Activated naive CD4-positive, alpha-beta T cell treated with anti-CD3 and anti-CD28 coated beads for 36 hours (primary cell): ENCODE results near the gene DPF3. TPM values are rescaled to one million over a fixed set of nuclear protein-coding genes. Genes with fewer than 3 reads are reported as not detected.

Source experiments
- CTCF ChIA-PET: fragments of 350-600 bp; sonication (Branson Sonifier 250); formaldehyde crosslinking; loops from one replicate; lab custom pipeline; 2021; ENCODE audit warnings: antibody characterized with exemption; lab: Charles Lee
- DNase-seq: peaks from one replicate; pipeline ENCODE4 v3.0.0-alpha.2; 2020
- H3K27ac Mint-ChIP-seq: one replicate; pipeline ENCODE4 v1.8.0; 2021; ENCODE audit warnings: mild to moderate bottlenecking, mixed read lengths
- H3K27me3 Mint-ChIP-seq: one replicate; pipeline ENCODE4 v1.8.0; 2021; ENCODE audit warnings: low read depth, mixed read lengths
- H3K36me3 Mint-ChIP-seq: one replicate; pipeline ENCODE4 v1.8.0; 2021; ENCODE audit warnings: low read depth, mixed read lengths
- H3K4me1 Mint-ChIP-seq: one replicate; pipeline ENCODE4 v1.8.0; 2021; ENCODE audit warnings: low read depth, mixed read lengths
- H3K4me3 Mint-ChIP-seq: one replicate; pipeline ENCODE4 v1.8.0; 2021; ENCODE audit warnings: mild to moderate bottlenecking, moderate library complexity, mixed read lengths
- H3K9me3 Mint-ChIP-seq: one replicate; pipeline ENCODE4 v1.8.0; 2021; ENCODE audit warnings: mixed read lengths
- intact Hi-C: fragments of 100-400 bp; cut with micrococcal nuclease; formaldehyde crosslinking; loops from one replicate; pipeline ENCODE4 v1.15.1; 2023
- total RNA-seq, 2 experiments: library from RNA; stranded (reverse); gene quantifications; one replicate each; pipeline ENCODE4 v1.2.3, GENCODE V29; 2021

DPF3 gene
- total RNA-seq, 2 experiments from 2014 or later = 0.29 to 0.47 TPM

GRCh38 chr14:72828604-72829003 lies 65.3 kb downstream of the DPF3 start:
- Mint-ChIP-seq H3K4me3 (no peak overlapping the region), H3K27me3 (peaks cover 3% of the 10 kb centered on the region), H3K27ac (no peak overlapping the region), H3K9me3 (no peaks in the 10 kb centered on the region), H3K4me1 (no peaks in the 10 kb centered on the region), H3K36me3 (no peaks in the 10 kb centered on the region)
- intact Hi-C loops = no loop called here
- CTCF ChIA-PET = interaction anchor here (0.6 kb wide), 1 partner anchor 771 kb away, joined by 3 read pairs; no protein-coding TSS in a partner anchor
- DNase-seq = no peak

GRCh38 chr14:72826039-72826438 lies 67.9 kb downstream of the DPF3 start:
- CTCF ChIA-PET = no interaction called here
- H3K27me3 Mint-ChIP-seq = peaks cover 3% of the 10 kb centered on the region
- DNase-seq = no peak
- no peak overlapping the region for H3K27ac Mint-ChIP-seq
- no peaks in the 10 kb centered on the region for H3K4me1 Mint-ChIP-seq
- no peaks in the 10 kb centered on the region for H3K9me3 Mint-ChIP-seq
- H3K4me3 Mint-ChIP-seq = no peak overlapping the region
- no peaks in the 10 kb centered on the region for H3K36me3 Mint-ChIP-seq
- intact Hi-C loops = no loop called here

GRCh38 chr14:72825486-72825885 lies 68.4 kb downstream of the DPF3 start:
- DNase-seq = no peak
- intact Hi-C loops = no loop called here
- Mint-ChIP-seq H3K4me3 (no peak overlapping the region), H3K9me3 (no peaks in the 10 kb centered on the region), H3K36me3 (no peaks in the 10 kb centered on the region), H3K27me3 (peaks cover 3% of the 10 kb centered on the region), H3K4me1 (no peaks in the 10 kb centered on the region), H3K27ac (no peak overlapping the region)
- CTCF ChIA-PET = no interaction called here

- CTCF ChIA-PET = no interaction called here
- Mint-ChIP-seq H3K27me3 (peaks cover 3% of the 10 kb centered on the region), H3K27ac (no peak overlapping the region), H3K36me3 (no peaks in the 10 kb centered on the region), H3K4me3 (no peak overlapping the region), H3K4me1 (no peaks in the 10 kb centered on the region), H3K9me3 (peaks cover 2% of the 10 kb centered on the region)
- DNase-seq = no peak
- intact Hi-C loops = no loop called here
Measured at GRCh38 chr14:72824051-72824450, 69.8 kb downstream of the DPF3 start.

GRCh38 chr14:72822946-72823611 lies 70.8 kb downstream of the DPF3 start:
- DNase-seq = no peak
- Mint-ChIP-seq H3K4me3 (no peak overlapping the region), H3K27me3 (peaks cover 3% of the 10 kb centered on the region), H3K4me1 (no peaks in the 10 kb centered on the region), H3K27ac (no peak overlapping the region), H3K36me3 (no peaks in the 10 kb centered on the region), H3K9me3 (peaks cover 4% of the 10 kb centered on the region)
- intact Hi-C loops = no loop called here
- CTCF ChIA-PET = interaction anchor here (0.5 kb wide), 1 partner anchor 58 kb away, joined by 4 read pairs; no protein-coding TSS in a partner anchor

GRCh38 chr14:72818998-72819397 lies 74.9 kb downstream of the DPF3 start:
- H3K9me3 Mint-ChIP-seq = peaks cover 4% of the 10 kb centered on the region
- CTCF ChIA-PET = interaction anchor here (0.7 kb wide), 1 partner anchor 132 kb away, joined by 3 read pairs; no protein-coding TSS in a partner anchor
- H3K27ac Mint-ChIP-seq = no peak overlapping the region
- H3K27me3 Mint-ChIP-seq = no peaks in the 10 kb centered on the region
- intact Hi-C loops = no loop called here
- H3K4me3 Mint-ChIP-seq = no peak overlapping the region
- H3K4me1 Mint-ChIP-seq = peaks cover 6% of the 10 kb centered on the region
- no peaks in the 10 kb centered on the region for H3K36me3 Mint-ChIP-seq
- no peak for DNase-seq

GRCh38 chr14:72816287-72816686 lies 77.6 kb downstream of the DPF3 start:
- H3K4me1 Mint-ChIP-seq = peaks cover 6% of the 10 kb centered on the region
- CTCF ChIA-PET = no interaction called here

GRCh38 chr14:72815430-72815829 lies 78.5 kb downstream of the DPF3 start:
- peaks cover 4% of the 10 kb centered on the region for H3K9me3 Mint-ChIP-seq
- H3K27me3 Mint-ChIP-seq = no peaks in the 10 kb centered on the region
- no peak for DNase-seq
- H3K36me3 Mint-ChIP-seq = no peaks in the 10 kb centered on the region
- H3K4me1 Mint-ChIP-seq = peaks cover 13% of the 10 kb centered on the region
- intact Hi-C loops = no loop called here
- no peak overlapping the region for H3K27ac Mint-ChIP-seq
- H3K4me3 Mint-ChIP-seq = no peak overlapping the region
- CTCF ChIA-PET = no interaction called here

More at GRCh38 chr14:72816287-72816686, 77.6 kb downstream of the DPF3 start:
- DNase-seq = no peak
- intact Hi-C loops = no loop called here
- no peaks in the 10 kb centered on the region for H3K36me3 Mint-ChIP-seq
- H3K9me3 Mint-ChIP-seq = peaks cover 4% of the 10 kb centered on the region
- H3K27me3 Mint-ChIP-seq = no peaks in the 10 kb centered on the region
- H3K4me3 Mint-ChIP-seq = no peak overlapping the region
- H3K27ac Mint-ChIP-seq = no peak overlapping the region

GRCh38 chr14:72812292-72812851 lies 81.5 kb downstream of the DPF3 start:
- H3K27me3 Mint-ChIP-seq = no peaks in the 10 kb centered on the region
- H3K27ac Mint-ChIP-seq = no peak overlapping the region
- DNase-seq = no peak
- peaks cover 29% of the 10 kb centered on the region for H3K4me1 Mint-ChIP-seq
- CTCF ChIA-PET = no interaction called here
- H3K9me3 Mint-ChIP-seq = no peaks in the 10 kb centered on the region
- H3K36me3 Mint-ChIP-seq = no peaks in the 10 kb centered on the region
- no peak overlapping the region for H3K4me3 Mint-ChIP-seq
- intact Hi-C loops = no loop called here

- Mint-ChIP-seq H3K27me3 (no peaks in the 10 kb centered on the region), H3K9me3 (no peaks in the 10 kb centered on the region), H3K4me3 (no peak overlapping the region), H3K27ac (peak overlapping the region; percentile 91), H3K4me1 (peaks cover 23% of the 10 kb centered on the region), H3K36me3 (no peaks in the 10 kb centered on the region)
- CTCF ChIA-PET = no interaction called here
- intact Hi-C loops = loop anchor here (1.0 kb wide), 2 partner anchors 84 to 289 kb away; partner anchors contain the start of gene DPF3
- DNase-seq = peak; percentile 86
Measured at GRCh38 chr14:72810201-72810600, 83.7 kb downstream of the DPF3 start.

GRCh38 chr14:72809063-72809462 lies 84.8 kb downstream of the DPF3 start:
- Mint-ChIP-seq H3K9me3 (no peaks in the 10 kb centered on the region), H3K4me3 (no peak overlapping the region), H3K27me3 (no peaks in the 10 kb centered on the region), H3K27ac (peak overlapping the region; percentile 2), H3K36me3 (no peaks in the 10 kb centered on the region), H3K4me1 (peaks cover 23% of the 10 kb centered on the region)
- DNase-seq = no peak
- intact Hi-C loops = no loop called here
- CTCF ChIA-PET = interaction anchor here (0.6 kb wide), 1 partner anchor 277 kb away, joined by 3 read pairs; no protein-coding TSS in a partner anchor

- no peaks in the 10 kb centered on the region for H3K36me3 Mint-ChIP-seq
- no peak overlapping the region for H3K27ac Mint-ChIP-seq
- CTCF ChIA-PET = no interaction called here
- no peaks in the 10 kb centered on the region for H3K9me3 Mint-ChIP-seq
- H3K27me3 Mint-ChIP-seq = no peaks in the 10 kb centered on the region
- no peak for DNase-seq
- peaks cover 23% of the 10 kb centered on the region for H3K4me1 Mint-ChIP-seq
- no peak overlapping the region for H3K4me3 Mint-ChIP-seq
- intact Hi-C loops = no loop called here
Measured at GRCh38 chr14:72808564-72808963, 85.3 kb downstream of the DPF3 start.

- H3K4me3 Mint-ChIP-seq = no peak overlapping the region
- peaks cover 3% of the 10 kb centered on the region for H3K4me1 Mint-ChIP-seq
- H3K36me3 Mint-ChIP-seq = no peaks in the 10 kb centered on the region
- H3K27ac Mint-ChIP-seq = no peak overlapping the region
- CTCF ChIA-PET = interaction anchor here (1.0 kb wide), 1 partner anchor 145 kb away, joined by 3 read pairs; no protein-coding TSS in a partner anchor
- no peaks in the 10 kb centered on the region for H3K9me3 Mint-ChIP-seq
- intact Hi-C loops = no loop called here
- DNase-seq = no peak
- no peaks in the 10 kb centered on the region for H3K27me3 Mint-ChIP-seq
Measured at GRCh38 chr14:72802588-72802946, 91.3 kb downstream of the DPF3 start.
